ENCODE measurements around the gene IL12RB2.

IL12RB2 gene

GRCh38 chr1:67418839-67419586, 111.3 kb downstream of the IL12RB2 start:
- in situ Hi-C loops (cut with HindIII; ENCODE audit: low pct_ligation_motif_present, low pct_unique_long_range_greater_than_20kb, low sequenced_read_pairs), result no loop called here
- DNase-seq, result no peak

DNA sequence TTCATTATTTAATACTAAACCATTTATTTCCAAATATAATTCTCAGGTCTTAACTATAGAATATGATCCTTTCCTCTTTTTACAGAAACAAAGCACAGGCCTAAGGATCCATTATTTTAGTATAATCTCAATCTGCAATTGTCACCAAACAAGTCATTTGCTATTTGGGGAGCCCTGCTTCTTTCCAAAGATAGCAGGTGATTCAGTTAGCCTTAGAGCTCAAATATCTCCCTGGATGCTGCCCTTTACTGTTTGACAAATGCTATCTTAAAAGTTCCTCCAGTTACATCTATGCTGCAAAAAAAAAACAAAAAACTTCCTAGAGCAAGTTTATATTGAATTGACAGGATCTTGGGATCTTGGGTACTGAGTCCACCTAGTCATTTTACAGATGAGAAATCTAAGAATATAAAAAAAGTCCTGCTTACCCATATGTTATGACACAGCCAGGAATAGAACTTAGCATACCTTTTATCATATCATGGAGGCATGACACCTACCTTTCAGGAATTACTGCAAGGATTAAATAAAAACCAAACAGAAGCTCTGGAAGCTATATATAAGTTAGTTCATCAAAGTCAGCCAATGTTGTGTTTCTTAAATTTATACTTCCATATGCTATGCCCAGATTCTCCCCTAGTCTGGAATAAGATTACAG, 113.3 kb downstream of the IL12RB2 start:
- no peak for DNase-seq
- in situ Hi-C loops (cut with HindIII; ENCODE audit: low pct_ligation_motif_present, low pct_unique_long_range_greater_than_20kb, low sequenced_read_pairs), result no loop called here

DNA sequence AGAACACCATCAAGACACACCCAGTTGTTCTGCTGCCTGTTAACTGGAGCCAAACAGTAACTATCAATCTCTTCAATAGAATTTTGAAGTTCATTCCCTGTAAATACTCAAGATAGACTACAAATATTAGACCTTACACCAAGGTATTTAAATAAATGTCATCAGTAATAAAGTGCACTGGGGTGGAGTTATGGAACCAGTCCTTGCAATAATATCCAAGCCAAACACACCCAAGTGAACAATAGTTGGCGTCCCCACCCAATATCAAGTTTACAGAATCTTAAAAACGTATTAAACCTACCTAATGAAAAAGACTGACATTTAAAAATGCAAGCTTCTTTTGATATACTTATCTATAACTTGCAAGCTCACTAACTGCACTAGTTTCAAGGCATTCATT, 119.8 kb downstream of the IL12RB2 start:
- in situ Hi-C loops (cut with HindIII; ENCODE audit: low pct_ligation_motif_present, low pct_unique_long_range_greater_than_20kb, low sequenced_read_pairs), result no loop called here
- no peak for DNase-seq

GRCh38 chr1:67427947-67428346, 120.3 kb downstream of the IL12RB2 start:
- in situ Hi-C loops (cut with HindIII; ENCODE audit: low pct_ligation_motif_present, low pct_unique_long_range_greater_than_20kb, low sequenced_read_pairs), result no loop called here
- DNase-seq, result no peak

- in situ Hi-C loops (cut with HindIII; ENCODE audit: low pct_ligation_motif_present, low pct_unique_long_range_greater_than_20kb, low sequenced_read_pairs), result no loop called here
- peak; percentile 32 for DNase-seq
These were observed 121.4 kb downstream of the IL12RB2 start for GRCh38 chr1:67429011-67429527.

DNA sequence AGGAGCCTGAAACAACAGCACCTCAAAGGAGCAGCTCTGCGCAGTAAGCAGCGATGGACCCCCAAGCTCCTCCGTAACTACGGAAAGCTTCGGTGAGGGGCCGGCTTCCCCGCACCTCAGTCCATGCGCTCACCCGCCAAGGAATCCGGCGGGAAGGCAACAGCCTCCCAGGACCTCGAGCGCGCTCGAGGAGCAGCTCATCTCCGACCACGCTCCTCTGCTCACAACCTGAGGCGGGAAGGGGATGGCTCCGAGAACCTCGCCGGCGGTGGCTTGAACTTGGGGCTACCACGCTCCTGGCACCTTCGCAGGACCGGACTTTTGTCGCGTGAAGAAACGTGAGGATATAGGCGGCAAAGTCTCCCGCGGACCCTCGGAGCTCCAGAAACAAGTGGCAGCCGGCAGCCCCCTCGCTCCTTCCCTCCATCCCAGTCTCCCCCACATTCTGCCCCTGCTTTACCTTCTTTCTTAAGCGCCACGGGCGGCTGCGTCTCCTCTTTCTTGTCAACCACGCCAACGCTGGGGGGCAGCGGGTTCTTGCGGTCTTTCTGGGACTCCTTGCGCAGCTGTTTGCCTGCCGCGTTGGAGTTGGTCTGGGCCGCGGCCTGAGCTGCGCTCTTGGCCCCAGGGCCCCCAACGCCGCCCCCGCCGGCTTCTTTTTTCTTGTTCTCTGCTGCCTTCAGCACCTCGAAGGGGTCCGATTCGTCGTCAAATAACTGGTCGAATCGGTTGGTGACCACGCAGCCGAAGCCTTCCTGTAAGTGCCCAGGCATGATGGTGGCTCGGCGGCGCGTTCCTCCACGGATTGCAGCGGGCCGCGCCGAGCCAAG, 122.1 kb downstream of the IL12RB2 start:
- in situ Hi-C loops (cut with HindIII; ENCODE audit: low pct_ligation_motif_present, low pct_unique_long_range_greater_than_20kb, low sequenced_read_pairs), result no loop called here
- DNase-seq, result peak; percentile 14

DNA sequence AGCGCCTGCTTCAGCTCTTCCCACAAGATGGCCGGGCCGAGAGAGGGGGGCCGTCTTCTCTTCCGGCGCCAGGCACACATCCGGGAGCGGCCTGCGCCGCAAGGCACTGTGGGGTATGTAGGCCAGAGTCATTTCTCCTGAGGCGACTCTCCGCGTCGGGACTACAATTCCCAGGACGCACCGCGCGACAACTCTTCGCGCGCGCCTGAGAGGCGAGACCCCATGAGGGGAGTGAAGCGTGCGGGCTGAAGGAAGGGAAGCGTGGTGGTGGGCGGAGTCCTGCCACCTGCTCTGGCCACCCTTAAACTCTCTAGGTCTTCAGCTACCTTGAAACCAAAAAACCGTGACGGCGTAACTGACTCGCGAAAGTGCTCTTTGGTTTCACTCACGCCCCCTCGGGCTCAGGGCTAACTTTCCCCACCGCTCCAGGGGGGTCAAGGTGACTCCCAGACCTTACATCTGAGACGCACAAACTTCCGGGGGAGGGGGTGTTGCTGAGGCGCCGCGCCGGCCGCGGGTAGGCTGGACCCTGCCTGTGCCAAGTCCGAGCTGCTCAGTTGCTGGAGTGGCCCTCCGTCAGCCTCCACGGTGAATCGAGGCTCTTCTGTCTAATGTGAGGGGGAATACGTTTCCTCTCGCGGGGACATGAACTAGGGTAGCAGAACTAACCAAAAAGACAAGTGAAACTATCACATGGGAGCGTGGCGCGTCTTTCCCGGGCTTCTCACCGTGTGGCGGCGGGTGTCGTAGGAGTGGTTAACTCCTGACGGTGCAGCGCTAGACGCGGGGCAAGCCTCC, 122.9 kb downstream of the IL12RB2 start, which contains the start of gene SERBP1:
TSS of gene SERBP1 (minus strand) at position 45 of the 798 bp plus-strand sequence. CDS start 102 bp downstream, outside the sequence.
- peak; percentile 97 for DNase-seq
- in situ Hi-C loops (cut with HindIII; ENCODE audit: low pct_ligation_motif_present, low pct_unique_long_range_greater_than_20kb, low sequenced_read_pairs), result no loop called here

DNA sequence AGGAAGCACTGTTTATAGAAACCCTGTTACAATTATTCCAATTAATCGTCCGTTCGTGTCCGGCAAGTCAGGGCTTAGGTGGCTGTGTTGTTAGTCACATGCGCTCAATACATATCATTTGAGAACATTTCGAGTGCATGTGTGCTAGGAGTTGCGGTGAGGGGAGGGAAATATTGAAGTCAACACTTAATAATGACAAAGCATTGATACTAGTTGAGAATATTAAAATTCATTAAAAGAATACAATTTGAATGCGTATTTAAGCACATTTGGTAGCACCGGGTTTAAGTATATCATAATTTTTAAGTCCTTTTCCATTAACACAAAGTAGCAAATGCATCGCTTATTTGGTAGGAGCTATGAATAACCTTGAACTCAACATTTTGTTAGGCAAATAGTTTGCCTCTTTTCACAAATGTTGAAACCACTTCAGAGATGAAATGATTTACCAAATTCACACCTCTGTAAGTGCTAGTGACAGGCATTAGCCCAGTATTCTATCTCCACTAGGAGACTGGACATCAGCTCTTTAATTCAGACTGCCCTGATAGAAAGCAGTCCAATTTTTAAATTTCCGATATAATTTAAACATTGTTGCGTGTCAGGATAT, 123.6 kb downstream of the IL12RB2 start:
- no peak for DNase-seq
- in situ Hi-C loops (cut with HindIII; ENCODE audit: low pct_ligation_motif_present, low pct_unique_long_range_greater_than_20kb, low sequenced_read_pairs), result no loop called here

DNA sequence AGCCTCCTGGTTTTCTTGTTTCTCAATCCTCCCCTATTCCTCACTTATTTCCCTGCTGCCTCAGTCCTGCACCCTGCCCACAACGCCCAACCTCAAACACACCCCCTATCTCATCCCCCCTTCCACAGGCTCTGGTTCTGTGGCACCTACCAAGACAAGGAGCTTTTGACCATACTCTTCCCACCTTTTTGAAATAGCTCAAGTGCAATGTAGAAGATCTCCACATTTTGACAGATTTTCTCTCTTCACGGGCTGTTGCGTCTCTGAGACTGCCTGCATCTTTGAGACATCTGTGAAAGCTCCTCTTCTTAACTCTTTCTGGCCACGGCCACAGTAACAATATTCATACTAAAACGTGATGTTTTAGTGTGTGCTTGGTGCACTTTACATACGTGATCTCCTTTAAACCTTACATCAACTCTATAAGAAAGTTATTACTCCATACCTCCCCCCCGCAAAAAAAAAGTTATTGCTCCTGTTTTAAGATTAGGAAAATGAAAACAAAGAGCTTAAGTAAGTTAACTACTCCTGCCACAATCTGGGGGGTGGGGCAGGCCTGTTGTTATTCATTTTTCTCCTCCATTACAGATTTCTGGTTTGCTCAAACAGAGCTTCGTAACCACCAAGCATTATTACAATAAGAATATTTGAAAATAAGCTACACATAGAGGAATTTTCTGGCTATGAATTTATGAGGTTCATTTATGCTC, 124.4 kb downstream of the IL12RB2 start:
- in situ Hi-C loops (cut with HindIII; ENCODE audit: low pct_ligation_motif_present, low pct_unique_long_range_greater_than_20kb, low sequenced_read_pairs), result no loop called here

DNA sequence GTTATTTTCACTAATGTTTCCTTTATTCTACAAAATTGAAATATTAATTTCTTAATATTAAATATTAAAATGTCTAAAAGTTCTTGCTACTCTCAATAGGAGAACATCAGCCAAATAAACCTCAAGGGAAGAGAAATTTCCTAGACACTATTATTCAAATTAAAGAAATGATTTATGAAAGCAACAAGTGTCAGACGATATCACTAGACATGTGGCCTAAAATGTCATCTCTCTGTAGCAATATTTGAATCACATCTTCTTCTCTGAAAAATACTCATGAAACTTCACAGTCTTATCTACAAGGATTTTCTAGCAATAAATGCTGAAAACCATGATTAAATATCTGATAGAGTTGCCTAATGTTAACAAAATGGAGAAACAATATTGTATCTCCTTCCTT, 125.1 kb downstream of the IL12RB2 start:
- no peak for DNase-seq
- in situ Hi-C loops (cut with HindIII; ENCODE audit: low pct_ligation_motif_present, low pct_unique_long_range_greater_than_20kb, low sequenced_read_pairs), result no loop called here

More for the DNA sequence above, 124.4 kb downstream of the IL12RB2 start:
- DNase-seq, result no peak

- DNase-seq, result no peak
- in situ Hi-C loops (cut with HindIII; ENCODE audit: low pct_ligation_motif_present, low pct_unique_long_range_greater_than_20kb, low sequenced_read_pairs), result no loop called here
These were observed 126.2 kb downstream of the IL12RB2 start for GRCh38 chr1:67433837-67434236.

DNA sequence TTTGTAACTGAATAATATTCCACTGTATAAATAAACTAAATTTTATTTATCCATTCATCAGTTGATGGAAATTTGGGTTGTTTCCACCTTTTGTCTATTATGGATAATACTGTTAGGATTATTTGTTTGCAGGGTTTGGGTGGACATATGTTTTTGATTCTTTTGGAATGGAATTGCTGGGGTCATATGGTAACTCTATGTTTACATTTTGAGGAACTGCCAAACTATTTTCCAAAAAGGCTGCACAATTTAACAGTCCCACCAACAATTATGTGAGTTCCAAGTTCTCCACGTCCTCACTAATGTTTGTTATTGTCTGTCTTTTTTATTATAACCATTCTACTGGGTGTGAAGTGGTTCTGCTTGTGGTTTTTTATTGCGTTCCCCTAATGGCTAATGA, 126.8 kb downstream of the IL12RB2 start:
- no peak for DNase-seq
- in situ Hi-C loops (cut with HindIII; ENCODE audit: low pct_ligation_motif_present, low pct_unique_long_range_greater_than_20kb, low sequenced_read_pairs), result no loop called here

- DNase-seq, result no peak
- in situ Hi-C loops (cut with HindIII; ENCODE audit: low pct_ligation_motif_present, low pct_unique_long_range_greater_than_20kb, low sequenced_read_pairs), result no loop called here
These were observed 128.9 kb downstream of the IL12RB2 start for GRCh38 chr1:67436511-67437055.

DNA sequence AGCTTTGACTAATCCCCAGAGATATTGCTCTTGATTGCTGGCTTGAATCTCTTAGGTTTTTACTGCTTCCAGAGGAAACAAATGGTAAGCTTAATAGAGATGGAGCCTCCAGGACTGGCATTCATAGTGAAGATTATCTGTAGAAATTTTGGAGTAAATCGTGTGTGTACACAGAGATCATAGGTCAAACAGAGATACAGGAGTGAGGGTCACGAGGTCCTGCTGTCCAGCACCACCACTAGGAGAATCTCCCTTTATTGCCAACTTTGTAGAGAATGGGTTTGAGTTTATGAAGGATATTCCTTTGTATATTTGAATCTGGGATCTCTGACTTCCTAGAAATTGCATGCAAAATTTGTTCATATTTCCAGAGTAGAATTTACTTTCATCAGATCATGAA, 130.3 kb downstream of the IL12RB2 start:
- in situ Hi-C loops (cut with HindIII; ENCODE audit: low pct_ligation_motif_present, low pct_unique_long_range_greater_than_20kb, low sequenced_read_pairs), result no loop called here
- DNase-seq, result no peak

- in situ Hi-C loops (cut with HindIII; ENCODE audit: low pct_ligation_motif_present, low pct_unique_long_range_greater_than_20kb, low sequenced_read_pairs), result no loop called here
- DNase-seq, result no peak
These were observed 131.8 kb downstream of the IL12RB2 start for GRCh38 chr1:67439277-67440029.

GRCh38 chr1:67440339-67440738, 132.7 kb downstream of the IL12RB2 start:
- no peak for DNase-seq
- in situ Hi-C loops (cut with HindIII; ENCODE audit: low pct_ligation_motif_present, low pct_unique_long_range_greater_than_20kb, low sequenced_read_pairs), result no loop called here
